HCT116 (cell line): ENCODE results near the gene PRMT1. TPM values are rescaled to one million over a fixed set of nuclear protein-coding genes. Genes with fewer than 3 reads are reported as not detected.

Experiments
- ATAC-seq: fragments of 200-7000 bp; cut with Tn5 transposase; 2 replicates; pipeline ENCODE4 v1.9.1; 2020; ENCODE audit warnings: mild to moderate bottlenecking, moderate library complexity
- BruUV-seq: library from RNA; stranded (reverse); fragments of 400-500 nt; replicated peaks from 2 replicates; lab custom pipeline; 2021; lab: Mats Ljungman, UMichigan
- CTCF ChIA-PET: fragments of 300-600 bp; sonication (Branson Sonifier 250); formaldehyde crosslinking; loops from one replicate; lab custom pipeline; 2021; ENCODE audit warnings: antibody characterized with exemption; lab: Charles Lee
- POLR2A ChIA-PET: fragments of 300-600, 350-600 bp; sonication (Branson Sonifier 250); formaldehyde crosslinking; loops from one replicate; lab custom pipeline; 2021; ENCODE audit warnings: antibody characterized with exemption; lab: Charles Lee
- RAD21 ChIA-PET, 2 experiments: fragments of 300-600 bp; sonication (Branson Sonifier 250); formaldehyde crosslinking; loops; one replicate each; lab custom pipeline; 2023; ENCODE audit warnings: low total read pairs in 2 of 2; ENCODE audit not compliant: uncharacterized antibody in 2 of 2, unreplicated experiment in 2 of 2, low non-redundant PET in 1 of 2; lab: Charles Lee
- DNase-seq: peaks from one replicate; pipeline ENCODE4 v3.0.0-alpha.2; 2010; ENCODE audit warnings: low read depth, low spot score
- H2AFZ ChIP-seq: fragments of 200-600 bp; shearing (Covaris generic), sonication (generic); 2 replicates; pipeline ENCODE4 v1.6.1; 2017; ENCODE audit warnings: low read depth, mixed run types, mixed read lengths, antibody characterized with exemption, low read length; ENCODE audit not compliant: poor library complexity, severe bottlenecking
- H3K27ac ChIP-seq: 2 replicates; pipeline ENCODE4 v1.5.1; 2012; ENCODE audit warnings: low read depth, low read length
- H3K27me3 ChIP-seq: fragments of 200-600 bp; sonication (generic); 2 replicates; pipeline ENCODE4 v1.6.1; 2016; ENCODE audit warnings: mixed run types, low read length, mixed read lengths; ENCODE audit not compliant: insufficient read depth
- H3K36me3 ChIP-seq, 2 experiments: fragments of 200-500 bp in 1 of 2; fragments of 200-600 bp in 1 of 2; sonication (Bioruptor generic) in 1 of 2; sonication (generic) in 1 of 2; 2 replicates each; pipeline versions ENCODE4 v1.5.1 to v1.6.1; 2014 to 2016; ENCODE audit warnings: low read length in 2 of 2, inconsistent platforms in 1 of 2, mixed read lengths in 1 of 2, mixed run types in 1 of 2; ENCODE audit not compliant: insufficient read depth in 2 of 2, control insufficient read depth in 1 of 2
- H3K4me1 ChIP-seq, 2 experiments: fragments of 200-600 bp in 1 of 2; sonication (generic) in 1 of 2; 2 replicates each; pipeline versions ENCODE4 v1.5.1 to v1.6.1; 2012 to 2017; ENCODE audit warnings: low read length in 2 of 2, inconsistent platforms in 1 of 2, mild to moderate bottlenecking in 1 of 2, mixed read lengths in 1 of 2, mixed run types in 1 of 2, moderate library complexity in 1 of 2; ENCODE audit not compliant: insufficient read depth in 2 of 2, control insufficient read depth in 1 of 2
- H3K4me2 ChIP-seq: fragments of 200-600 bp; sonication (generic); 2 replicates; pipeline ENCODE4 v1.6.1; 2017; ENCODE audit warnings: mixed run types, low read length, mixed read lengths
- H3K4me3 ChIP-seq, 2 experiments: fragments of 200-600 bp in 1 of 2; sonication (generic) in 1 of 2; replicated peaks in 1 of 2; 2 replicates each; pipeline ENCODE4 v1.5.1; 2011 to 2016; ENCODE audit warnings: low read length in 2 of 2, control low read depth in 1 of 2, low read depth in 1 of 2, mild to moderate bottlenecking in 1 of 2, mixed read lengths in 1 of 2, mixed run types in 1 of 2
- H3K79me2 ChIP-seq: fragments of 200-600 bp; sonication (generic); 2 replicates; pipeline ENCODE4 v1.6.1; 2017; ENCODE audit warnings: mild to moderate bottlenecking, mixed run types, low read length, moderate library complexity, mixed read lengths; ENCODE audit not compliant: insufficient read depth
- H3K9ac ChIP-seq: fragments of 200-600 bp; sonication (generic); 2 replicates; pipeline ENCODE4 v1.6.1; 2016; ENCODE audit warnings: low read length, mixed read lengths
- H3K9me2 ChIP-seq: fragments of 200-600 bp; sonication (generic), shearing (Covaris generic); 2 replicates; pipeline ENCODE4 v1.6.1; 2017; ENCODE audit warnings: mixed run types, mild to moderate bottlenecking, moderate library complexity; ENCODE audit not compliant: insufficient read depth
- H3K9me3 ChIP-seq, 2 experiments: fragments of 200-500 bp in 1 of 2; fragments of 200-600 bp in 1 of 2; sonication (Bioruptor generic) in 1 of 2; sonication (generic) in 1 of 2; 2 replicates each; pipeline ENCODE4 v1.6.1; 2014 to 2017; ENCODE audit warnings: low read length in 2 of 2, mixed read lengths in 2 of 2, inconsistent platforms in 1 of 2, low read depth in 1 of 2, mild to moderate bottlenecking in 1 of 2, mixed run types in 1 of 2, moderate library complexity in 1 of 2; ENCODE audit not compliant: control insufficient read depth in 1 of 2, insufficient read depth in 1 of 2
- H4K20me1 ChIP-seq: fragments of 200-600 bp; sonication (generic), shearing (Covaris generic); 2 replicates; pipeline ENCODE4 v1.6.1; 2017; ENCODE audit warnings: mixed run types, mild to moderate bottlenecking, moderate library complexity; ENCODE audit not compliant: insufficient read depth
- CEBPB ChIP-seq: IDR thresholded peaks from 2 replicates; pipeline ENCODE4 v1.6.1; 2012; ENCODE audit warnings: low read depth
- ELF1 ChIP-seq: IDR thresholded peaks from 2 replicates; pipeline ENCODE4 v1.6.1; 2012; ENCODE audit warnings: low read depth, borderline replicate concordance
- FOSL1 ChIP-seq: IDR thresholded peaks from 2 replicates; pipeline ENCODE4 v1.6.1; 2012; ENCODE audit warnings: low read depth
- POLR2AphosphoS5 ChIP-seq: IDR thresholded peaks from 2 replicates; pipeline ENCODE4 v1.6.1; 2011; ENCODE audit warnings: mild to moderate bottlenecking, low read depth, low read length, moderate library complexity
- SP1 ChIP-seq: IDR thresholded peaks from 2 replicates; pipeline ENCODE4 v1.6.1; 2012; ENCODE audit warnings: low read depth
- intact Hi-C: fragments of 100-400 bp; cut with micrococcal nuclease; formaldehyde crosslinking; loops from 2 replicates; pipeline ENCODE4 v1.10.0; 2022
- total RNA-seq: library from RNA; stranded (reverse); gene quantifications from one replicate; pipeline ENCODE4 v1.2.1, GENCODE V29; 2021; ENCODE audit not compliant: unreplicated experiment

PRMT1 gene
- total RNA-seq, 1 experiment from 2014 or later, result 428 TPM

- H3K9me3 ChIP-seq, result no peaks in the 10 kb centered on the region
- H2AFZ ChIP-seq, result no peak overlapping the region
- TF ChIP-seq CEBPB, result no peak
- no peaks in the 10 kb centered on the region for H4K20me1 ChIP-seq
- no peak for DNase-seq
- H3K4me1 ChIP-seq, result peaks cover 0 to 26% of the 10 kb centered on the region in 2 experiments; a peak in 2 of 4 replicates
- ChIA-PET POLR2A (no interaction called here), RAD21 (no interaction called here), CTCF (interaction anchor here (1.2 kb wide), 1 partner anchor 9 kb away, joined by 3 read pairs; no protein-coding TSS in a partner anchor)
- H3K79me2 ChIP-seq, result peaks cover 9% of the 10 kb centered on the region; the same call in 1 of the 2 replicates
- H3K27me3 ChIP-seq, result no peaks in the 10 kb centered on the region
- no peaks in the 10 kb centered on the region for H3K9me2 ChIP-seq
- peak overlapping the region; percentile 36; the same call in 1 of the 2 replicates for H3K27ac ChIP-seq
- peak overlapping the region; percentile 80 for H3K4me2 ChIP-seq
- ATAC-seq, result peak; percentile 2
- H3K4me3 ChIP-seq, result peak overlapping the region; percentile 28 to 58
- intact Hi-C loops, result no loop called here
- peak overlapping the region; percentile 59 for H3K9ac ChIP-seq
- no TSS peak for BruUV-seq
- H3K36me3 ChIP-seq, result peaks cover 18 to 20% of the 10 kb centered on the region in 2 experiments
Measured at GRCh38 chr19:49690079-49690655, 13.1 kb downstream of the PRMT1 start.

GRCh38 chr19:49690656-49691242, 13.7 kb downstream of the PRMT1 start, which contains the start of gene CPT1C:
Gene CPT1C, plus strand, starts transcription at chr19:49691116. Its CDS starts 1,137 bp downstream, at chr19:49692253.
- TF ChIP-seq POLR2AphosphoS5 (peak; percentile 54), SP1 (no peak), FOSL1 (no peak), CEBPB (no peak), ELF1 (no peak)
- no peaks in the 10 kb centered on the region for H4K20me1 ChIP-seq
- H3K9me3 ChIP-seq, result no peaks in the 10 kb centered on the region
- peak within 1 kb of the TSS; percentile 59 for H3K9ac ChIP-seq
- no peaks in the 10 kb centered on the region for H3K9me2 ChIP-seq
- H2AFZ ChIP-seq, result no peak within 1 kb of the TSS
- H3K4me3 ChIP-seq, result peak within 1 kb of the TSS; percentile 28 to 58
- peak; percentile 70 for ATAC-seq
- H3K27ac ChIP-seq, result peak within 1 kb of the TSS; percentile 36; the same call in 1 of the 2 replicates
- peaks cover 4% of the 10 kb centered on the region; the same call in 1 of the 2 replicates for H3K79me2 ChIP-seq
- ChIA-PET POLR2A (no interaction called here), RAD21 (no interaction called here), CTCF (interaction anchor here (1.2 kb wide), 1 partner anchor 10 kb away, joined by 3 read pairs; no protein-coding TSS in a partner anchor)
- intact Hi-C loops, result no loop called here
- H3K4me2 ChIP-seq, result peak within 1 kb of the TSS; percentile 80
- DNase-seq, result no peak
- peaks cover 14 to 15% of the 10 kb centered on the region in 2 experiments; a peak in 3 of 4 replicates for H3K36me3 ChIP-seq
- BruUV-seq, result no TSS peak
- no peaks in the 10 kb centered on the region for H3K27me3 ChIP-seq
- H3K4me1 ChIP-seq, result peaks cover 0 to 26% of the 10 kb centered on the region in 2 experiments; a peak in 2 of 4 replicates
